SK-N-SH (cell line): ENCODE results near the gene FAM107B. TPM values are rescaled to one million over a fixed set of nuclear protein-coding genes. Genes with fewer than 3 reads are reported as not detected.

Experiments used
- CTCF ChIA-PET: fragments of 300-600, 350-600 bp; formaldehyde crosslinking; extraction: SDS; loops from one replicate; lab custom pipeline; 2021; lab: Yijun Ruan, JAX
- POLR2A ChIA-PET: fragments of 350-600 bp; sonication (Branson Sonifier 250); formaldehyde crosslinking; extraction: SDS; loops from one replicate; lab custom pipeline; 2020; ENCODE audit warnings: antibody characterized with exemption, inconsistent platforms; lab: Yijun Ruan, JAX
- DNase-seq: peaks from one replicate; pipeline ENCODE4 v3.0.0; 2012
- H2AFZ ChIP-seq: fragments of 200-600 bp; sonication (generic); 2 replicates; pipeline ENCODE4 v1.8.1; 2016; ENCODE audit warnings: antibody characterized with exemption, mild to moderate bottlenecking, low read depth
- H3F3A ChIP-seq: fragments of 200-600 bp; sonication (generic); replicated peaks from 2 replicates; pipeline ENCODE3; 2016; ENCODE audit warnings: antibody characterized with exemption, mild to moderate bottlenecking; ENCODE audit not compliant: insufficient read depth
- H3K27ac ChIP-seq, 2 experiments: fragments of 200-500 bp in 1 of 2; fragments of 200-600 bp in 1 of 2; sonication (Bioruptor generic) in 1 of 2; sonication (generic), shearing (Covaris generic) in 1 of 2; 2 replicates each; pipeline versions ENCODE4 v1.5.1 to v1.6.1; 2014 to 2016; ENCODE audit warnings: low read depth in 2 of 2, inconsistent platforms in 1 of 2, low read length in 1 of 2, mild to moderate bottlenecking in 1 of 2, mixed read lengths in 1 of 2
- H3K27me3 ChIP-seq: fragments of 200-600 bp; sonication (generic), shearing (Covaris generic); 2 replicates; pipeline ENCODE4 v1.6.1; 2016; ENCODE audit warnings: mixed run types; ENCODE audit not compliant: insufficient read depth
- H3K36me3 ChIP-seq, 2 experiments: fragments of 200-500 bp in 1 of 2; fragments of 200-600 bp in 1 of 2; sonication (Bioruptor generic) in 1 of 2; sonication (generic) in 1 of 2; replicated peaks in 1 of 2; 2 replicates each; pipeline versions ENCODE3 to v1.5.1; 2014 to 2016; ENCODE audit warnings: low read length in 1 of 2, mild to moderate bottlenecking in 1 of 2; ENCODE audit not compliant: insufficient read depth in 2 of 2, control insufficient read depth in 1 of 2
- H3K4me1 ChIP-seq, 2 experiments: fragments of 200-500 bp in 1 of 2; fragments of 200-600 bp in 1 of 2; sonication (Bioruptor generic) in 1 of 2; sonication (generic), shearing (Covaris generic) in 1 of 2; 2 replicates each; pipeline versions ENCODE4 v1.5.1 to v1.6.1; 2014 to 2016; ENCODE audit warnings: low read depth in 1 of 2, low read length in 1 of 2, mixed run types in 1 of 2; ENCODE audit not compliant: insufficient read depth in 2 of 2, control insufficient read depth in 1 of 2
- H3K4me2 ChIP-seq: fragments of 200-600 bp; sonication (generic), shearing (Covaris generic); 2 replicates; pipeline ENCODE4 v1.6.1; 2017; ENCODE audit warnings: mixed run types
- H3K4me3 ChIP-seq, 2 experiments: fragments of 200-500 bp in 1 of 2; fragments of 200-600 bp in 1 of 2; sonication (Bioruptor generic) in 1 of 2; sonication (generic), shearing (Covaris generic) in 1 of 2; 2 replicates each; pipeline versions ENCODE4 v1.5.1 to v1.8.1; 2014 to 2016; ENCODE audit warnings: low read depth in 2 of 2, inconsistent platforms in 1 of 2, low read length in 1 of 2, mild to moderate bottlenecking in 1 of 2, mixed read lengths in 1 of 2, moderate library complexity in 1 of 2
- H3K79me2 ChIP-seq: fragments of 200-600 bp; sonication (generic); 2 replicates; pipeline ENCODE4 v1.8.1; 2017; ENCODE audit warnings: mild to moderate bottlenecking; ENCODE audit not compliant: insufficient read depth
- H3K9ac ChIP-seq: fragments of 200-600 bp; sonication (generic); 2 replicates; pipeline ENCODE4 v1.6.1; 2017; ENCODE audit warnings: mixed run types
- H3K9me2 ChIP-seq: fragments of 200-600 bp; sonication (generic); 2 replicates; pipeline ENCODE4 v1.6.1; 2017; ENCODE audit warnings: mixed run types
- H3K9me3 ChIP-seq: fragments of 200-600 bp; sonication (generic); 2 replicates; pipeline ENCODE4 v1.6.1; 2017; ENCODE audit warnings: mixed run types, mild to moderate bottlenecking, moderate library complexity
- H4K20me1 ChIP-seq: fragments of 200-600 bp; sonication (generic); 2 replicates; pipeline ENCODE4 v1.6.1; 2017; ENCODE audit warnings: mild to moderate bottlenecking, mixed run types; ENCODE audit not compliant: insufficient read depth
- ELF1 ChIP-seq: IDR thresholded peaks from 2 replicates; pipeline ENCODE4 v1.4.0; 2012
- EZH2phosphoT487 ChIP-seq: fragments of 200-600 bp; sonication (generic); IDR thresholded peaks from 2 replicates; pipeline ENCODE4 v1.6.1; 2017; ENCODE audit warnings: low read depth, mixed run types, mild to moderate bottlenecking, antibody characterized with exemption, moderate library complexity, borderline replicate concordance
- FOXJ3 ChIP-seq: sonication (generic); formaldehyde crosslinking; IDR thresholded peaks from 2 replicates; pipeline ENCODE4 v1.5.1; 2020; ENCODE audit warnings: mild to moderate bottlenecking, missing genetic modification reagents
- FOXM1 ChIP-seq: IDR thresholded peaks from 2 replicates; pipeline ENCODE4 v1.4.0; 2012; ENCODE audit warnings: low read depth, mild to moderate bottlenecking
- GABPA ChIP-seq: IDR thresholded peaks from 2 replicates; pipeline ENCODE4 v1.4.0; 2012; ENCODE audit warnings: low read depth, mild to moderate bottlenecking
- GATA2 ChIP-seq: sonication (generic); formaldehyde crosslinking; IDR thresholded peaks from 2 replicates; pipeline ENCODE4 v1.5.0; 2020; ENCODE audit warnings: mild to moderate bottlenecking, missing genetic modification reagents
- JUND ChIP-seq: IDR thresholded peaks from 2 replicates; pipeline ENCODE4 v1.4.0; 2012
- MEF2A ChIP-seq: IDR thresholded peaks from 2 replicates; pipeline ENCODE4 v1.4.0; 2012; ENCODE audit warnings: low read depth, borderline replicate concordance
- NFIC ChIP-seq: IDR thresholded peaks from 2 replicates; pipeline ENCODE4 v1.4.0; 2012; ENCODE audit warnings: borderline replicate concordance
- RAD21 ChIP-seq: IDR thresholded peaks from 2 replicates; pipeline ENCODE4 v1.6.1; 2012; ENCODE audit warnings: mild to moderate bottlenecking, low read length
- RCOR1 ChIP-seq: fragments of 150-350 bp; IDR thresholded peaks from 2 replicates; pipeline ENCODE4 v1.6.1; 2017; ENCODE audit warnings: antibody characterized with exemption, low read length
- SMC3 ChIP-seq: IDR thresholded peaks from 2 replicates; pipeline ENCODE4 v1.6.1; 2012; ENCODE audit warnings: low read depth, low read length, improper control_type of control experiment
- TAF1 ChIP-seq: IDR thresholded peaks from 2 replicates; pipeline ENCODE4 v1.6.1; 2012; ENCODE audit warnings: low read depth, mild to moderate bottlenecking, low read length, moderate library complexity, borderline replicate concordance
- YY1 ChIP-seq: IDR thresholded peaks from 2 replicates; pipeline ENCODE4 v1.4.0; 2012; ENCODE audit warnings: low read depth, mild to moderate bottlenecking
- ZBTB33 ChIP-seq: IDR thresholded peaks from 2 replicates; pipeline ENCODE4 v1.4.0; 2012; ENCODE audit warnings: low read depth, borderline replicate concordance
- WGBS: methylation state at CpG from one replicate; pipeline ENCODE4 v1.1.6; 2017; ENCODE audit warnings: low lambda C conversion rate; 5-methylcytosine and 5-hydroxymethylcytosine counted together
- polyA plus RNA-seq, 3 experiments: library from polyadenylated mRNA; depleted of rRNA; stranded (reverse); fragments of >200 nt; gene quantifications; 2 replicates each; pipeline ENCODE4 v1.2.3, GENCODE V29; 2012
- TF ChIP-seq, protein P1 (sequence below): fragments of 150-350 bp; IDR thresholded peaks from 2 replicates; pipeline ENCODE4 v1.6.1; 2016; ENCODE audit warnings: mild to moderate bottlenecking, low read depth, low read length
- TF ChIP-seq, protein P2 (sequence below): fragments of 200-600 bp; sonication (generic); IDR thresholded peaks from 2 replicates; pipeline ENCODE4 v1.6.1; 2017; ENCODE audit warnings: antibody characterized with exemption, mild to moderate bottlenecking, moderate library complexity
- TF ChIP-seq, protein P3 (sequence below): IDR thresholded peaks from 2 replicates; pipeline ENCODE4; 2012

The FAM107B gene
- polyA plus RNA-seq, 1 of the 3 experiments (the other 2 are of a cell fraction) = 1.0 TPM

DNA sequence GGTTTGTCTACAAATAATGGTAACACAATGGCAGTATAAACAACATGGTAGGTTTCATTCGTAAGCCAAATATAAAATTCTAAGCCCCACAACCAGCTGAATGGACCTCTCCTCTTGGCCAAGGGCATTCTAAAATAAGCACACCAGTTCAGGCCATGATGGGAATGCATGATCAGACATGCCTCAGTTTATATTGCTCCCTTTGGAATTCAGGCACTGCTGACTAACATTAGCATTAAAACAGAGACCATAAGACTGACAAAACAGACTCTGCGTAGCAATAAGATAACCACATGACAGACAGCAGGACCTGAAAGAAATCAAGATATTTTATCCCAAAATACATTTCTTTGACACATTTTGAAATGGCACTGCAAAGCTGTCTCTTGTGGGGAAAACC is 125.8 kb downstream of the FAM107B start:
- Histone ChIP-seq H3K4me3 (no peak overlapping the region), H3K79me2 (no peaks in the 10 kb centered on the region), H3K27ac (peak overlapping the region in 1 of 2 experiments; percentile 80; a peak in 2 of 4 replicates), H3K27me3 (no peaks in the 10 kb centered on the region), H3F3A (no peaks in the 10 kb centered on the region), H3K9ac (no peak overlapping the region), H4K20me1 (no peaks in the 10 kb centered on the region), H2AFZ (no peak overlapping the region), H3K4me1 (peaks cover 16 to 34% of the 10 kb centered on the region in 2 experiments; a peak in 3 of 4 replicates), H3K9me2 (no peaks in the 10 kb centered on the region), H3K9me3 (no peaks in the 10 kb centered on the region), H3K4me2 (peak overlapping the region; percentile 48; the same call in 1 of the 2 replicates), H3K36me3 (no peaks in the 10 kb centered on the region)
- POLR2A ChIA-PET = no interaction called here
- DNase-seq = no peak
- TF ChIP-seq JUND (no peak), GATA2 (no peak), ELF1 (no peak), YY1 (no peak), RCOR1 (no peak), MEF2A (no peak), TAF1 (no peak), NFIC (no peak), FOXJ3 (CRISPR knock-in tag) (no peak), SMC3 (no peak), FOXM1 (no peak), EZH2phosphoT487 (no peak), RAD21 (no peak), GABPA (no peak), ZBTB33 (no peak)
- TF ChIP-seq, protein P1, sequence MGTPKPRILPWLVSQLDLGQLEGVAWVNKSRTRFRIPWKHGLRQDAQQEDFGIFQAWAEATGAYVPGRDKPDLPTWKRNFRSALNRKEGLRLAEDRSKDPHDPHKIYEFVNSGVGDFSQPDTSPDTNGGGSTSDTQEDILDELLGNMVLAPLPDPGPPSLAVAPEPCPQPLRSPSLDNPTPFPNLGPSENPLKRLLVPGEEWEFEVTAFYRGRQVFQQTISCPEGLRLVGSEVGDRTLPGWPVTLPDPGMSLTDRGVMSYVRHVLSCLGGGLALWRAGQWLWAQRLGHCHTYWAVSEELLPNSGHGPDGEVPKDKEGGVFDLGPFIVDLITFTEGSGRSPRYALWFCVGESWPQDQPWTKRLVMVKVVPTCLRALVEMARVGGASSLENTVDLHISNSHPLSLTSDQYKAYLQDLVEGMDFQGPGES = no peak
- TF ChIP-seq, protein P2, sequence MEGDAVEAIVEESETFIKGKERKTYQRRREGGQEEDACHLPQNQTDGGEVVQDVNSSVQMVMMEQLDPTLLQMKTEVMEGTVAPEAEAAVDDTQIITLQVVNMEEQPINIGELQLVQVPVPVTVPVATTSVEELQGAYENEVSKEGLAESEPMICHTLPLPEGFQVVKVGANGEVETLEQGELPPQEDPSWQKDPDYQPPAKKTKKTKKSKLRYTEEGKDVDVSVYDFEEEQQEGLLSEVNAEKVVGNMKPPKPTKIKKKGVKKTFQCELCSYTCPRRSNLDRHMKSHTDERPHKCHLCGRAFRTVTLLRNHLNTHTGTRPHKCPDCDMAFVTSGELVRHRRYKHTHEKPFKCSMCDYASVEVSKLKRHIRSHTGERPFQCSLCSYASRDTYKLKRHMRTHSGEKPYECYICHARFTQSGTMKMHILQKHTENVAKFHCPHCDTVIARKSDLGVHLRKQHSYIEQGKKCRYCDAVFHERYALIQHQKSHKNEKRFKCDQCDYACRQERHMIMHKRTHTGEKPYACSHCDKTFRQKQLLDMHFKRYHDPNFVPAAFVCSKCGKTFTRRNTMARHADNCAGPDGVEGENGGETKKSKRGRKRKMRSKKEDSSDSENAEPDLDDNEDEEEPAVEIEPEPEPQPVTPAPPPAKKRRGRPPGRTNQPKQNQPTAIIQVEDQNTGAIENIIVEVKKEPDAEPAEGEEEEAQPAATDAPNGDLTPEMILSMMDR = no peak
- TF ChIP-seq, protein P3, sequence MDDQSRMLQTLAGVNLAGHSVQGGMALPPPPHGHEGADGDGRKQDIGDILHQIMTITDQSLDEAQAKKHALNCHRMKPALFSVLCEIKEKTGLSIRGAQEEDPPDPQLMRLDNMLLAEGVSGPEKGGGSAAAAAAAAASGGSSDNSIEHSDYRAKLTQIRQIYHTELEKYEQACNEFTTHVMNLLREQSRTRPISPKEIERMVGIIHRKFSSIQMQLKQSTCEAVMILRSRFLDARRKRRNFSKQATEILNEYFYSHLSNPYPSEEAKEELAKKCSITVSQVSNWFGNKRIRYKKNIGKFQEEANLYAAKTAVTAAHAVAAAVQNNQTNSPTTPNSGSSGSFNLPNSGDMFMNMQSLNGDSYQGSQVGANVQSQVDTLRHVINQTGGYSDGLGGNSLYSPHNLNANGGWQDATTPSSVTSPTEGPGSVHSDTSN = no peak
- CTCF ChIA-PET = interaction anchor here (1.0 to 1.4 kb wide), 2 partner anchors 34 to 41 kb away, joined by 3 read pairs; no protein-coding TSS in a partner anchor
- WGBS = 82% methylated on average over 2 of the region's 2 CpGs
